Measurements from ENCODE around the gene SLC38A1.
"Not testable (repeated sequence)": the region's sequence is repeated elsewhere in the genome, so short reads cannot be mapped to it uniquely, and the experiment has no call there.

SLC38A1 gene

GRCh38 chr12:46201284-46201789 lies 67.5 kb downstream of the SLC38A1 start:
- no peaks in the 10 kb centered on the region for H3K27me3 ChIP-seq (ENCODE audit: control insufficient read depth, insufficient read depth, low read length)
- peaks cover 100% of the 10 kb centered on the region for H3K36me3 ChIP-seq (ENCODE audit: control insufficient read depth, insufficient read depth, low read length)
- H3K9me3 ChIP-seq (ENCODE audit: control insufficient read depth, insufficient read depth, low read length) = peaks cover 14% of the 10 kb centered on the region
- no peaks in the 10 kb centered on the region for H3K4me1 ChIP-seq (ENCODE audit: control insufficient read depth, insufficient read depth, low read length)
- H3K4me3 ChIP-seq (ENCODE audit: low read depth, low read length) = no peak overlapping the region
- H3K27ac ChIP-seq (ENCODE audit: low read depth, low read length) = no peak overlapping the region
- H3K9ac ChIP-seq (ENCODE audit: low read depth, low read length) = no peak overlapping the region

GRCh38 chr12:46200551-46200950 lies 68.3 kb downstream of the SLC38A1 start:
- Histone ChIP-seq H3K27ac (ENCODE audit: low read depth, low read length) (no peak overlapping the region), H3K4me1 (ENCODE audit: control insufficient read depth, insufficient read depth, low read length) (no peaks in the 10 kb centered on the region), H3K36me3 (ENCODE audit: control insufficient read depth, insufficient read depth, low read length) (peaks cover 100% of the 10 kb centered on the region), H3K4me3 (ENCODE audit: low read depth, low read length) (no peak overlapping the region), H3K9ac (ENCODE audit: low read depth, low read length) (no peak overlapping the region), H3K27me3 (ENCODE audit: control insufficient read depth, insufficient read depth, low read length) (no peaks in the 10 kb centered on the region), H3K9me3 (ENCODE audit: control insufficient read depth, insufficient read depth, low read length) (peaks cover 21% of the 10 kb centered on the region)

- H3K9me3 ChIP-seq (ENCODE audit: control insufficient read depth, insufficient read depth, low read length) = peaks cover 38% of the 10 kb centered on the region
- H3K27me3 ChIP-seq (ENCODE audit: control insufficient read depth, insufficient read depth, low read length) = no peaks in the 10 kb centered on the region
- H3K4me1 ChIP-seq (ENCODE audit: control insufficient read depth, insufficient read depth, low read length) = no peaks in the 10 kb centered on the region
- no peak overlapping the region for H3K4me3 ChIP-seq (ENCODE audit: low read depth, low read length)
- H3K27ac ChIP-seq (ENCODE audit: low read depth, low read length) = no peak overlapping the region
- H3K9ac ChIP-seq (ENCODE audit: low read depth, low read length) = no peak overlapping the region
- peaks cover 100% of the 10 kb centered on the region for H3K36me3 ChIP-seq (ENCODE audit: control insufficient read depth, insufficient read depth, low read length)
These were observed 69.9 kb downstream of the SLC38A1 start for GRCh38 chr12:46198913-46199312.

GRCh38 chr12:46197883-46198282 lies 71.0 kb downstream of the SLC38A1 start:
- Histone ChIP-seq H3K27me3 (ENCODE audit: control insufficient read depth, insufficient read depth, low read length) (no peaks in the 10 kb centered on the region), H3K4me3 (ENCODE audit: low read depth, low read length) (no peak overlapping the region), H3K9me3 (ENCODE audit: control insufficient read depth, insufficient read depth, low read length) (peaks cover 46% of the 10 kb centered on the region), H3K27ac (ENCODE audit: low read depth, low read length) (no peak overlapping the region), H3K4me1 (ENCODE audit: control insufficient read depth, insufficient read depth, low read length) (no peaks in the 10 kb centered on the region), H3K9ac (ENCODE audit: low read depth, low read length) (no peak overlapping the region), H3K36me3 (ENCODE audit: control insufficient read depth, insufficient read depth, low read length) (peaks cover 98% of the 10 kb centered on the region)

GRCh38 chr12:46190533-46190932 lies 78.3 kb downstream of the SLC38A1 start:
- H3K27ac ChIP-seq (ENCODE audit: low read depth, low read length); H3K9ac ChIP-seq (ENCODE audit: low read depth, low read length); H3K4me3 ChIP-seq (ENCODE audit: low read depth, low read length); H3K4me1 ChIP-seq (ENCODE audit: control insufficient read depth, insufficient read depth, low read length); H3K27me3 ChIP-seq (ENCODE audit: control insufficient read depth, insufficient read depth, low read length): not testable (repeated sequence)
- Histone ChIP-seq H3K9me3 (ENCODE audit: control insufficient read depth, insufficient read depth, low read length) (peaks cover 28% of the 10 kb centered on the region), H3K36me3 (ENCODE audit: control insufficient read depth, insufficient read depth, low read length) (peaks cover 66% of the 10 kb centered on the region)

GRCh38 chr12:46188170-46188569 lies 80.7 kb downstream of the SLC38A1 start:
- no peak overlapping the region for H3K27ac ChIP-seq (ENCODE audit: low read depth, low read length)
- H3K4me1 ChIP-seq (ENCODE audit: control insufficient read depth, insufficient read depth, low read length) = 0 out of 2 replicates have a peak, but pooled peaks cover 4% of the 10 kb centered on the region
- peaks cover 48% of the 10 kb centered on the region for H3K36me3 ChIP-seq (ENCODE audit: control insufficient read depth, insufficient read depth, low read length)
- H3K4me3 ChIP-seq (ENCODE audit: low read depth, low read length) = no peak overlapping the region
- no peak overlapping the region for H3K9ac ChIP-seq (ENCODE audit: low read depth, low read length)
- H3K27me3 ChIP-seq (ENCODE audit: control insufficient read depth, insufficient read depth, low read length) = no peaks in the 10 kb centered on the region
- H3K9me3 ChIP-seq (ENCODE audit: control insufficient read depth, insufficient read depth, low read length) = peaks cover 4% of the 10 kb centered on the region; the same call in 1 of the 2 replicates

- Histone ChIP-seq H3K4me1 (ENCODE audit: control insufficient read depth, insufficient read depth, low read length) (0 out of 2 replicates have a peak, but pooled peaks cover 4% of the 10 kb centered on the region), H3K9ac (ENCODE audit: low read depth, low read length) (no peak overlapping the region), H3K27me3 (ENCODE audit: control insufficient read depth, insufficient read depth, low read length) (no peaks in the 10 kb centered on the region), H3K36me3 (ENCODE audit: control insufficient read depth, insufficient read depth, low read length) (peaks cover 42% of the 10 kb centered on the region), H3K4me3 (ENCODE audit: low read depth, low read length) (no peak overlapping the region), H3K9me3 (ENCODE audit: control insufficient read depth, insufficient read depth, low read length) (no peaks in the 10 kb centered on the region; the same call in 1 of the 2 replicates), H3K27ac (ENCODE audit: low read depth, low read length) (no peak overlapping the region)
These were observed 81.8 kb downstream of the SLC38A1 start for GRCh38 chr12:46187023-46187422.

GRCh38 chr12:46186088-46186487 lies 82.8 kb downstream of the SLC38A1 start:
- Histone ChIP-seq H3K9ac (ENCODE audit: low read depth, low read length) (no peak overlapping the region), H3K27ac (ENCODE audit: low read depth, low read length) (no peak overlapping the region), H3K9me3 (ENCODE audit: control insufficient read depth, insufficient read depth, low read length) (no peaks in the 10 kb centered on the region; the same call in 1 of the 2 replicates), H3K4me1 (ENCODE audit: control insufficient read depth, insufficient read depth, low read length) (0 out of 2 replicates have a peak, but pooled peaks cover 4% of the 10 kb centered on the region), H3K36me3 (ENCODE audit: control insufficient read depth, insufficient read depth, low read length) (peaks cover 42% of the 10 kb centered on the region), H3K4me3 (ENCODE audit: low read depth, low read length) (no peak overlapping the region), H3K27me3 (ENCODE audit: control insufficient read depth, insufficient read depth, low read length) (no peaks in the 10 kb centered on the region)

GRCh38 chr12:46185686-46186085 lies 83.2 kb downstream of the SLC38A1 start:
- H3K27me3 ChIP-seq (ENCODE audit: control insufficient read depth, insufficient read depth, low read length) = no peaks in the 10 kb centered on the region
- no peak overlapping the region for H3K27ac ChIP-seq (ENCODE audit: low read depth, low read length)
- no peak overlapping the region for H3K4me3 ChIP-seq (ENCODE audit: low read depth, low read length)
- H3K9ac ChIP-seq (ENCODE audit: low read depth, low read length) = no peak overlapping the region
- peaks cover 42% of the 10 kb centered on the region for H3K36me3 ChIP-seq (ENCODE audit: control insufficient read depth, insufficient read depth, low read length)
- H3K9me3 ChIP-seq (ENCODE audit: control insufficient read depth, insufficient read depth, low read length) = no peaks in the 10 kb centered on the region; the same call in 1 of the 2 replicates
- H3K4me1 ChIP-seq (ENCODE audit: control insufficient read depth, insufficient read depth, low read length) = 0 out of 2 replicates have a peak, but pooled peaks cover 4% of the 10 kb centered on the region

GRCh38 chr12:46184798-46185595 lies 83.8 kb downstream of the SLC38A1 start:
- H3K9ac ChIP-seq (ENCODE audit: low read depth, low read length) = no peak overlapping the region
- no peak overlapping the region for H3K4me3 ChIP-seq (ENCODE audit: low read depth, low read length)
- H3K27me3 ChIP-seq (ENCODE audit: control insufficient read depth, insufficient read depth, low read length) = no peaks in the 10 kb centered on the region
- H3K9me3 ChIP-seq (ENCODE audit: control insufficient read depth, insufficient read depth, low read length) = no peaks in the 10 kb centered on the region
- no peak overlapping the region for H3K27ac ChIP-seq (ENCODE audit: low read depth, low read length)
- H3K4me1 ChIP-seq (ENCODE audit: control insufficient read depth, insufficient read depth, low read length) = 0 out of 2 replicates have a peak, but pooled peaks cover 4% of the 10 kb centered on the region
- peaks cover 42% of the 10 kb centered on the region for H3K36me3 ChIP-seq (ENCODE audit: control insufficient read depth, insufficient read depth, low read length)

- Histone ChIP-seq H3K9me3 (ENCODE audit: control insufficient read depth, insufficient read depth, low read length) (no peaks in the 10 kb centered on the region), H3K27ac (ENCODE audit: low read depth, low read length) (no peak overlapping the region), H3K4me1 (ENCODE audit: control insufficient read depth, insufficient read depth, low read length) (0 out of 2 replicates have a peak, but pooled peaks cover 4% of the 10 kb centered on the region), H3K27me3 (ENCODE audit: control insufficient read depth, insufficient read depth, low read length) (no peaks in the 10 kb centered on the region), H3K9ac (ENCODE audit: low read depth, low read length) (no peak overlapping the region), H3K36me3 (ENCODE audit: control insufficient read depth, insufficient read depth, low read length) (peaks cover 27% of the 10 kb centered on the region), H3K4me3 (ENCODE audit: low read depth, low read length) (no peak overlapping the region)
These were observed 85.7 kb downstream of the SLC38A1 start for GRCh38 chr12:46183112-46183511.
